Activated CD4-positive, alpha-beta memory T cell treated with anti-CD3 and anti-CD28 coated beads, Interleukin-2, amount 10 ng/mL, durations not matched to agents 7 days and 5 days (primary cell): ENCODE data around the gene ZNF597. TPM values are rescaled to one million over a fixed set of nuclear protein-coding genes. Genes with fewer than 3 reads are reported as not detected.

Source experiments
- CTCF ChIA-PET: fragments of 350-600 bp; sonication (Branson Sonifier 250); formaldehyde crosslinking; loops from one replicate; lab custom pipeline; 2021; ENCODE audit warnings: antibody characterized with exemption, inconsistent platforms; lab: Charles Lee
- POLR2A ChIA-PET: fragments of 350-600 bp; sonication (Branson Sonifier 250); formaldehyde crosslinking; loops from one replicate; lab custom pipeline; 2021; ENCODE audit warnings: antibody characterized with exemption; lab: Charles Lee
- DNase-seq: peaks from one replicate; pipeline ENCODE4 v3.0.0-alpha.2; 2020
- H3K27ac Mint-ChIP-seq: one replicate; pipeline ENCODE4 v1.8.0; 2021; ENCODE audit warnings: mild to moderate bottlenecking, mixed read lengths
- H3K27me3 Mint-ChIP-seq: one replicate; pipeline ENCODE4 v1.8.0; 2021; ENCODE audit warnings: mixed read lengths
- H3K36me3 Mint-ChIP-seq: one replicate; pipeline ENCODE4 v1.8.0; 2021; ENCODE audit warnings: low read depth, mixed read lengths
- H3K4me1 Mint-ChIP-seq: one replicate; pipeline ENCODE4 v1.8.0; 2021; ENCODE audit warnings: mixed read lengths
- H3K4me3 Mint-ChIP-seq: one replicate; pipeline ENCODE4 v1.8.0; 2021; ENCODE audit warnings: mild to moderate bottlenecking, mixed read lengths
- H3K9me3 Mint-ChIP-seq: one replicate; pipeline ENCODE4 v1.8.0; 2021; ENCODE audit warnings: mixed read lengths
- total RNA-seq, 2 experiments: library from RNA; stranded (reverse); gene quantifications; one replicate each; pipeline ENCODE4 v1.2.3, GENCODE V29; 2021

Gene ZNF597
- total RNA-seq, 2 experiments from 2014 or later: 2.1 to 2.2 TPM

DNA sequence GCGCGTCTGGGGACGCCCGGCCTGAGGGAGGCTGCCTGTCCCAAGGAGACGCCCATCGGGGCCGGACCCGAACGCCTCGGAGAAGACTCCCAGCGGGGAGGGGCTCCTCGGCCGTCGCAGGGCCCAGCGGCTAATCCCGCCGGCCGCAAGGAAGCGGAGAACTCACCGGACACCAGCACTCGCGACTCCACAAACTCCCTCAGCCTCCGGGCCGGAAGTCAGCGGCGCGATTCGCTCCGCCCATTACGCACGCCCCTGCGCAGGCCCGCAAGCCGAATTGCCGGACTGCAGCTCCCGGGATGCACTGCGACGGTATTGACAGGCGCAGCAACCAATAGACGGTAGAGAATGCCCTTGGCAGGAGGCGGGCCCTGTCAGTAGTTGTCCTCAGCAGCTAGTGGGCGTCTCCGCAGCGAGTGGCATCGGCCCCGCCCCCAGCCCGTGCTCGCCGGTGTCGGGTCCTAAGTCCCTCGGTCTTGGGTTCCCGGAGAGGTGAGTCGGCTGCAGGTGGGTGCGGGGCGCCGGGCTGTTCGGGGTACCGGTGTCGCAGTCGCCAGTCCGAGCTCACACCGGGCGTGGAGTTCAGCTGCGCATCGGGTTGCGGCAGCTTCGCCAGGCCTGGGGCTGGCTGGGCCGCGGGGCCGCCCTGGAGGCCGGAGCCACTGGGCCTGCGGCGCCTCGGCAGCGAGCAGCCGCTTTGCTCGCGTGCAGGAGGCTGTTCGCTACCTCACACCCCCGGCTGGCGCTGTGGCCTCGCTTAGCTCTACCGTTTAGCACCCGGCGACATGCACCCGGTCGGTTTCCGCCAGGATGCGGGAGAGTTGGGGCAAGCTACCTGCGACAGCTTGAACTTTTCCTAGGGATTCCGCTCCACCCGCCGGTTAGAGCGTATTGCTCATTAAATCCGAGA, 42.3 kb downstream of the ZNF597 start, which contains the start of the genes ZNF174 and ZSCAN32:
Gene ZNF174, plus strand, starts transcription at position 437 of the 910 bp plus-strand sequence. CDS start 790 bp downstream, outside the sequence.
Gene ZSCAN32, minus strand, starts transcription at position 226 of the 910 bp plus-strand sequence. CDS start 3,447 bp downstream, outside the sequence.
- peaks cover 37% of the 10 kb centered on the region for H3K4me1 Mint-ChIP-seq

DNA sequence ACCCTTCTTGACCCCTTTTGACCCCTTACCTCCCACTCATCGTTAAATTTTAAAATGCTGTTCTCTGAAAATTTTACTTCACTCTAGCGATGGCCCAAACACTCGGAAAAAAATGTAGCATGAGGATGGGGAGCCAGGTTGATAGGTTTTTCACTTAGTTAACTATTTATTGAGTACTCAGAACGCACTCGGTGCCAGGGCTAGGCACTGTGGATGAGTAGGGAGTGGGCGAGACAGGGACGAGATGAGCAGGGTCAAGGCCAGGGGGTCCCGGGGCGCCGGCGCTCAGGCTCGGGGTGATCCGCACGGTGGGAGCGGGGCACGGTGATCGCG, 42.9 kb downstream of the ZNF597 start:
- Mint-ChIP-seq H3K36me3 (peaks cover 77% of the 10 kb centered on the region), H3K27ac (peak overlapping the region; percentile 86), H3K4me1 (peaks cover 37% of the 10 kb centered on the region), H3K9me3 (peaks cover 47% of the 10 kb centered on the region), H3K4me3 (peak overlapping the region; percentile 87), H3K27me3 (no peaks in the 10 kb centered on the region)
- CTCF ChIA-PET: interaction anchor here (1.0 to 2.9 kb wide), 7 partner anchors 35 to 133 kb away, joined by 3 to 13 read pairs (median 7); partner anchors contain the start of genes CLUAP1, NAA60, ZNF263 and ZNF597
- POLR2A ChIA-PET: interaction anchor here (0.7 to 4.4 kb wide), 21 partner anchors 29 to 420 kb away, joined by 3 to 36 read pairs (median 5); partner anchors contain the start of genes CLUAP1, HCFC1R1, NAA60 and PKMYT1
- no peak for DNase-seq

More for the DNA sequence above, 42.3 kb downstream of the ZNF597 start, which contains the start of the genes ZNF174 and ZSCAN32:
- Mint-ChIP-seq H3K9me3 (peaks cover 48% of the 10 kb centered on the region), H3K27me3 (no peaks in the 10 kb centered on the region), H3K36me3 (peaks cover 76% of the 10 kb centered on the region), H3K27ac (peak within 1 kb of the TSS; percentile 86), H3K4me3 (peak within 1 kb of the TSS; percentile 87)
- CTCF ChIA-PET: interaction anchor here (0.6 to 2.9 kb wide), 10 partner anchors 17 to 293 kb away, joined by 3 to 13 read pairs (median 6); partner anchors contain the start of genes CLUAP1, NAA60, ZNF263 and ZNF597
- DNase-seq: peak; percentile 99
- POLR2A ChIA-PET: interaction anchor here (0.9 to 4.4 kb wide), 28 partner anchors 13 to 421 kb away, joined by 3 to 36 read pairs (median 4); partner anchors contain the start of genes CLUAP1, HCFC1R1, NAA60 and PKMYT1

DNA sequence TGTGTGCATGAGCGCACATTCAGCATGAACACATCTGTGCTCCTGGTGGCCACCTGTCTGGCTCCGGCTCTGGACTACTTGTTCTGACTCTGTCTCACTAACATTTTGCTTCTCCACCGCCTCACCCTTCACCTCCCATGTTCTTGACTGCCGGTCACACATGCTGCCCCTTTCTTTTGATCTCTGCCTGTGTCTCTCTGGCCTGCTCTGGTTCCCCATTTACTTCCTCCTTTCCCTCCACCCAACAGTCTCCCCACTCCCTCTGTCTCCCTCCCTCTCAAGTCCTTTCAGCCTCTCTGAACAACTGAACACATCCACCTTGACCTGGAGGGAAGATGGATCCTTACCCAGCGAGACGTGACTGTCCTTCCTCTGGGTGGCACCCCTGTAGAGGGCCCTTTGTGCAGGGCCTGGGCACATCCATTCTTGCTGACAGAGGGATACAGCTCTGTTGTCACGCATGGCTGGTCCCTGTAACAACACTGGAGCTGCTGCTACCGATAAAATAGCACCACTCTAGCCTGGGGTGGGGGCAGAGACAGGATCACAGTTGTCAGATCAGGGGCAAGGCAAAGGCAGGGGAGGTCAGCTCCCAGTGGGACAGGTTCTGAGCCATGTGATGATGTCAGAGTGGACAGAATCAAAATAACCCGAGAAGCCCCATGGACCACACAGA, 53.5 kb downstream of the ZNF597 start:
- Mint-ChIP-seq H3K27me3 (no peaks in the 10 kb centered on the region), H3K4me3 (no peak overlapping the region), H3K4me1 (no peaks in the 10 kb centered on the region), H3K9me3 (peaks cover 63% of the 10 kb centered on the region), H3K36me3 (peaks cover 89% of the 10 kb centered on the region), H3K27ac (no peak overlapping the region)
- POLR2A ChIA-PET: no interaction called here
- no peak for DNase-seq
- CTCF ChIA-PET: no interaction called here

DNA sequence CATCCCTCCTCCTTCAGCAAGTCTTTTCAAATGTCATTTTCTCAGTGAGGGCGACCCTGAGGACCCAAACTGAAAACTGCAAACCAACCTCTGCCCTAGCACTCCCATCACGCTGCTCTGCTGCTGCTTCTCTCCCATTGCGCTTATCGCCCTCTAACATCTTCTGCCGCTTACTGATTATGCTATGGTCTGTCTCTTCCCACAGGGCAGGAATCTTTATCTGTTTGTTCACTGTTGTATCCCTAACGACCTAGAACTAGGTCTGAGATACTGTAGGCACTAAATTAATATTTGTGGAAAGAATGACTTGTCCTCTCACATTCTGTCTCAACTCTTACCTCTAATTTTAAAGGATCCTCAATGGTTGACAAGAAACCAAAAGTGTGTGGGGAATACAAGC, 55.0 kb downstream of the ZNF597 start:
- Mint-ChIP-seq H3K36me3 (peaks cover 89% of the 10 kb centered on the region), H3K4me1 (no peaks in the 10 kb centered on the region), H3K27ac (no peak overlapping the region), H3K4me3 (no peak overlapping the region), H3K27me3 (no peaks in the 10 kb centered on the region), H3K9me3 (peaks cover 64% of the 10 kb centered on the region)
- DNase-seq: no peak
- ChIA-PET POLR2A (no interaction called here), CTCF (no interaction called here)

DNA sequence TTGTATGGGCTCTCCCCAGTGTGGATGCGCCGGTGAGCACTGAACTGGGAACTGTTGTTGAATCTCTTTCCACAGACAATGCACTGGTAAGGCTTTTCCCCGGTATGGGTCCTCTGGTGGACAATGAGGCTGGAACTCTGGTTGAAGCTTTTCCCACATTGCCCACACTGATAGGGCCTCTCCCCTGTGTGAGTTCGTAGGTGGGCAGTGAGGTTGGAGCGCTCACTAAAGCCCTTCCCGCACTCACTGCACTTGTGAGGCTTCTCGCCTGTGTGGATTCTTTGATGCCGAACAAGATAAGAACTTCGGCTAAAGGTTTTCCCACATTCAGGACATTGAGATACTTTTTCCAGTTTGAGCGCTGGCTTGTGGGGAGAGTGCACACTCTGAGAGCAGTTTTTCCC, 60.3 kb downstream of the ZNF597 start:
- no peak for DNase-seq
- CTCF ChIA-PET: interaction anchor here (0.9 kb wide), 1 partner anchor 19 kb away, joined by 3 read pairs; no protein-coding TSS in a partner anchor
- POLR2A ChIA-PET: interaction anchor here (1.1 kb wide), 1 partner anchor 19 kb away, joined by 3 read pairs; no protein-coding TSS in a partner anchor
- H3K27ac Mint-ChIP-seq: no peak overlapping the region
- no peak overlapping the region for H3K4me3 Mint-ChIP-seq
- H3K4me1 Mint-ChIP-seq: no peaks in the 10 kb centered on the region
- H3K9me3 Mint-ChIP-seq: peaks cover 79% of the 10 kb centered on the region
- no peaks in the 10 kb centered on the region for H3K27me3 Mint-ChIP-seq
- peaks cover 80% of the 10 kb centered on the region for H3K36me3 Mint-ChIP-seq

Other genes starting within 250 kb of the ZNF597 start
- gene ZNF200, start 208.3 kb downstream of the ZNF597 start, total RNA-seq: 10 to 100 TPM; 13.1 to 14.9 TPM
- gene MEFV, start 186.9 kb downstream of the ZNF597 start, total RNA-seq: under 1 TPM; 0.15 to 0.23 TPM
- gene ZNF263, start 160.0 kb downstream of the ZNF597 start, total RNA-seq: 10 to 100 TPM; 19.4 to 21.3 TPM
- gene TIGD7, start 138.1 kb downstream of the ZNF597 start, total RNA-seq: 1 to 10 TPM; 5.4 to 7.6 TPM
- gene ZNF75A, start 138.0 kb downstream of the ZNF597 start, total RNA-seq: 10 to 100 TPM; 34.2 to 36.7 TPM
- not detected for gene OR2C1, start 87.6 kb downstream of the ZNF597 start, total RNA-seq
- gene ZSCAN32, start 42.5 kb downstream of the ZNF597 start, total RNA-seq: 10 to 100 TPM; 17.8 to 18.3 TPM
- gene ZNF174, start 42.3 kb downstream of the ZNF597 start, total RNA-seq: 10 to 100 TPM; 11.0 to 12.4 TPM
- 10 to 100 TPM; 46.1 to 46.4 TPM for gene NAA60, start 176 bp upstream of the ZNF597 start, total RNA-seq
- gene C16orf90, start 52.0 kb upstream of the ZNF597 start, total RNA-seq: not detected
- 10 to 100 TPM; 21.9 to 24.1 TPM for gene CLUAP1, start 57.5 kb upstream of the ZNF597 start, total RNA-seq
- 10 to 100 TPM; 95.4 to 97.8 TPM for gene NLRC3, start 133.9 kb upstream of the ZNF597 start, total RNA-seq
- 10 to 100 TPM; 14.3 to 14.9 TPM for gene SLX4, start 168.1 kb upstream of the ZNF597 start, total RNA-seq
- 10 to 100 TPM; 32.8 to 35.8 TPM for gene DNASE1, start 211.2 kb upstream of the ZNF597 start, total RNA-seq